T-helper 17 cell (primary cell): Measurements from ENCODE around the gene CAB39. TPM values are rescaled to one million over a fixed set of nuclear protein-coding genes. Genes with fewer than 3 reads are reported as not detected.
"Not testable (repeated sequence)": the region's sequence is repeated elsewhere in the genome, so short reads cannot be mapped to it uniquely, and the experiment has no call there.

Source experiments
- ATAC-seq: fragments of 150-1000 bp; cut with Tn5 transposase; 2 replicates; pipeline ENCODE4 v1.10.0; 2021; ENCODE audit warnings: mild to moderate bottlenecking, moderate library complexity
- DNase-seq, 3 donors: peaks; one replicate each; pipeline versions ENCODE4 v3.0.0 to v3.0.0-alpha.2; 2020 to 2021
- H3K9me3 ChIP-seq: one replicate; pipeline ENCODE4 v1.7.0; 2013; ENCODE audit warnings: low read length, mild to moderate bottlenecking; ENCODE audit not compliant: control insufficient read depth, poor library complexity, severe bottlenecking
- H3K27ac Mint-ChIP-seq: one replicate; pipeline ENCODE4 v1.8.0; 2022; ENCODE audit warnings: mild to moderate bottlenecking, moderate library complexity, mixed read lengths
- H3K27me3 Mint-ChIP-seq: one replicate; pipeline ENCODE4 v1.8.0; 2022; ENCODE audit warnings: mixed read lengths
- H3K36me3 Mint-ChIP-seq: one replicate; pipeline ENCODE4 v1.8.0; 2022; ENCODE audit warnings: low read depth, mixed read lengths
- H3K4me1 Mint-ChIP-seq: one replicate; pipeline ENCODE4 v1.8.0; 2022; ENCODE audit warnings: mild to moderate bottlenecking, mixed read lengths
- H3K4me3 Mint-ChIP-seq: one replicate; pipeline ENCODE4 v1.8.0; 2022; ENCODE audit warnings: mild to moderate bottlenecking, moderate library complexity, mixed read lengths
- total RNA-seq, 4 donors: library from RNA in 2 of 4; stranded (reverse) in 2 of 4; gene quantifications; one replicate each; pipeline ENCODE4 v1.2.3 and lab custom pipeline; 2022 to 2026

Gene CAB39
- total RNA-seq, 2 donors from 2014 or later, result 82.3 to 89.8 TPM

- H3K4me1 Mint-ChIP-seq, result peaks cover 7% of the 10 kb centered on the region
- no peaks in the 10 kb centered on the region for H3K36me3 Mint-ChIP-seq
- no peak overlapping the region for H3K4me3 Mint-ChIP-seq
- DNase-seq, result no peak
- no peaks in the 10 kb centered on the region for H3K9me3 ChIP-seq
- no peak overlapping the region for H3K27ac Mint-ChIP-seq
- no peak for ATAC-seq
- no peaks in the 10 kb centered on the region for H3K27me3 Mint-ChIP-seq
Observed at GRCh38 chr2:230691005-230691647, 21.5 kb upstream of the CAB39 start.

- H3K4me1 Mint-ChIP-seq, result peaks cover 7% of the 10 kb centered on the region
Observed at GRCh38 chr2:230692760-230693159, 19.9 kb upstream of the CAB39 start.

GRCh38 chr2:230693411-230693810 lies 19.2 kb upstream of the CAB39 start:
- Mint-ChIP-seq H3K27me3 (no peaks in the 10 kb centered on the region), H3K4me3 (no peak overlapping the region), H3K4me1 (peaks cover 7% of the 10 kb centered on the region), H3K36me3 (no peaks in the 10 kb centered on the region), H3K27ac (no peak overlapping the region)
- no peak for ATAC-seq
- no peak for DNase-seq
- no peaks in the 10 kb centered on the region for H3K9me3 ChIP-seq

More at GRCh38 chr2:230692760-230693159, 19.9 kb upstream of the CAB39 start:
- DNase-seq (no peak), ATAC-seq (no peak)
- Mint-ChIP-seq H3K4me3 (no peak overlapping the region), H3K27me3 (no peaks in the 10 kb centered on the region), H3K27ac (no peak overlapping the region), H3K36me3 (no peaks in the 10 kb centered on the region)
- no peaks in the 10 kb centered on the region for H3K9me3 ChIP-seq

DNA sequence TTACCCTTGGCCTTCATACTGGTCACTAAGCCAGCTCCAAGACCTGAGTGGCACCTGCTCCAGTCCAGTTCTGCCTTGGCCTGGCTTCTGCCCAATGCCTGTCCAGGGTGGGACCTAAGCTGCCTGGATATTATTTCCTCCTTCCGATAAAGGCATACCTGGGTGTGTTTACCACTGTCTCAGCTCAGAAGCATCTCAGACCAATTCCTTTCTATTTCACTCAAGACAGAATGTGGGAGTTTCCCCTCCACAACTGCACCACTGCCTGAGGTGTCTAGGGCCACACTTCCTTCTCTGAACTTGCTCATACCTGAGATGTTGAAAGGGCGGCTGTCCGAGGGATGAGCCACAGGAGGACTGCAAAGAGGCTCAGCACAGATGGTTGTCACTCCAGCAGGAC lies 18.4 kb upstream of the CAB39 start:
- peak overlapping the region; percentile 32 for H3K27ac Mint-ChIP-seq
- H3K4me3 Mint-ChIP-seq, result no peak overlapping the region
- ATAC-seq, result peak; percentile 61
- H3K9me3 ChIP-seq, result no peaks in the 10 kb centered on the region
- no peak for DNase-seq
- H3K36me3 Mint-ChIP-seq, result no peaks in the 10 kb centered on the region
- peaks cover 9% of the 10 kb centered on the region for H3K4me1 Mint-ChIP-seq
- no peaks in the 10 kb centered on the region for H3K27me3 Mint-ChIP-seq

GRCh38 chr2:230695551-230695950 lies 17.1 kb upstream of the CAB39 start:
- Mint-ChIP-seq H3K27me3 (no peaks in the 10 kb centered on the region), H3K36me3 (no peaks in the 10 kb centered on the region), H3K4me3 (no peak overlapping the region), H3K27ac (no peak overlapping the region), H3K4me1 (peaks cover 9% of the 10 kb centered on the region)
- DNase-seq, result no peak
- no peaks in the 10 kb centered on the region for H3K9me3 ChIP-seq
- ATAC-seq, result no peak

DNA sequence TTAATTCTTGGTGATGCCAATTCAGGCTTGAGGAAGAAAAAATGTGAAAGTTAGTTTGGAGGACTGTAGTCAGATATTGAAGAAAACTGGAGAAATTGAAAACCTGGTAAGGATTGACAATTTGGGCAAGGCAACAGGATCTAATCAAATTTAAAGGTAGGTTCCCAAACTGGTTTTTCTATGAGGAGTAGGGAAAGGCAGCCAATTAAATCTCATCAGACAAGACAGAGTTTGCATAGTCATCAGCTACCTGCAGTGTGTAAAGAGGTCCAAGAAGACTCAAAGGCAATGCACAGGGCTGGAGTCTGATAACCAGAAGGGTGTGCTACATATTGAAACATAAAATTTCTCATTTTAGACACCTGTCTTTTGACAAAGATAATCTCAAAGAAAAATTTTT lies 16.0 kb upstream of the CAB39 start:
- Mint-ChIP-seq H3K27me3 (no peaks in the 10 kb centered on the region), H3K27ac (no peak overlapping the region)

GRCh38 chr2:230697676-230698075 lies 15.0 kb upstream of the CAB39 start:
- DNase-seq (no peak), ATAC-seq (no peak)
- Mint-ChIP-seq H3K27ac (no peak overlapping the region), H3K4me3 (no peak overlapping the region), H3K4me1 (peaks cover 9% of the 10 kb centered on the region), H3K36me3 (no peaks in the 10 kb centered on the region), H3K27me3 (no peaks in the 10 kb centered on the region)
- no peaks in the 10 kb centered on the region for H3K9me3 ChIP-seq

More for the DNA sequence above, 16.0 kb upstream of the CAB39 start:
- H3K9me3 ChIP-seq, result no peaks in the 10 kb centered on the region
- ATAC-seq (no peak), DNase-seq (no peak)
- Mint-ChIP-seq H3K4me1 (peaks cover 9% of the 10 kb centered on the region), H3K4me3 (no peak overlapping the region), H3K36me3 (no peaks in the 10 kb centered on the region)

- H3K27me3 Mint-ChIP-seq, H3K4me1 Mint-ChIP-seq, DNase-seq, H3K27ac Mint-ChIP-seq, ATAC-seq, H3K9me3 ChIP-seq, H3K36me3 Mint-ChIP-seq, H3K4me3 Mint-ChIP-seq: not testable (repeated sequence)
Observed at GRCh38 chr2:230698753-230699152, 13.9 kb upstream of the CAB39 start.

- H3K36me3 Mint-ChIP-seq, result no peaks in the 10 kb centered on the region
- ATAC-seq (no peak), DNase-seq (no peak)
- H3K27ac Mint-ChIP-seq, result no peak overlapping the region
- no peaks in the 10 kb centered on the region for H3K9me3 ChIP-seq
- peaks cover 2% of the 10 kb centered on the region for H3K4me1 Mint-ChIP-seq
- H3K4me3 Mint-ChIP-seq, result no peak overlapping the region
- H3K27me3 Mint-ChIP-seq, result no peaks in the 10 kb centered on the region
Observed at GRCh38 chr2:230700447-230700846, 12.2 kb upstream of the CAB39 start.

- DNase-seq (no peak), ATAC-seq (no peak)
- H3K36me3 Mint-ChIP-seq, result no peaks in the 10 kb centered on the region
- H3K4me1 Mint-ChIP-seq, result peaks cover 2% of the 10 kb centered on the region
- H3K27ac Mint-ChIP-seq, result no peak overlapping the region
- H3K27me3 Mint-ChIP-seq, result no peaks in the 10 kb centered on the region
- no peak overlapping the region for H3K4me3 Mint-ChIP-seq
- no peaks in the 10 kb centered on the region for H3K9me3 ChIP-seq
Observed at GRCh38 chr2:230701308-230701707, 11.3 kb upstream of the CAB39 start.

DNA sequence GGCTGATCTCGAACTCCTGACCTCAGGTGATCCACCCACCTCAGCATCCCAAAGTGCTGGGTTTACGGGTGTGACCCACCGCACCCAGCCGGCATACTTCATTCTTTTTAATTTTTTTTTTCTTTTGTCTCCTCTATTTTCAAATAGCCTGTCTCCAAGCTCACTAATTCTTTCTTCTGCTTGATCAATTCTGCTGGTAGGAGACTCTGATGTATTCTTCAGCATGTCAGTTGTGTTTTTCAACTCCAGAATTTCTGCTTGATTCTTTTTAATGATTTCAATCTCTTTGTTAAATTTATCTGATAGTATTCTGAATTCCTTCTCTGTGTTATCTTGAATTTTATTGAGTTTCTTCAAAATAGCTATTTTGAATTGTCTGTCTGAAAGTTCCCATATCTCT lies 10.2 kb upstream of the CAB39 start:
- ATAC-seq, H3K9me3 ChIP-seq, H3K36me3 Mint-ChIP-seq, H3K4me3 Mint-ChIP-seq, H3K4me1 Mint-ChIP-seq, H3K27ac Mint-ChIP-seq, DNase-seq, H3K27me3 Mint-ChIP-seq: not testable (repeated sequence)

DNA sequence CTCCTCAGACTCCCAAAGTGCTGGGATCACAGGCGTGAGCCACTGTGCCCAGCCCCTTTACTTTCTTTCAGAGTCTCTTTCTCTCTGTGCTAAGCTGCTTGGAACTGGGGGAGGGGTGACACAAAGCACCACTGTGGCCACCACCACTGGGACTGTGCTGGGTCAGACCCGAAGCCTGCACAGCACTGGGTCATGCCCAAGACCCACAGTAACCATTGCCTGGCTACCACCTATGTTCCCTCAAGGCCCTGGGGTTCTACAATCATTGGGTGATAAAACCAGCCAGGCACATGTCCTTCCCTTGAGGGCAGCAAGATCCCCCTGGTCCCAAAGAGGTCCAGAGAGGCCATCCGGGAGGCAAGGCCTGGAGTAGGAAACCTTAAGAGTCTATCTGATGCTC lies 9.1 kb upstream of the CAB39 start:
- DNase-seq, result no peak
- Mint-ChIP-seq H3K4me1 (peaks cover 10% of the 10 kb centered on the region), H3K27ac (no peak overlapping the region), H3K27me3 (no peaks in the 10 kb centered on the region), H3K36me3 (peaks cover 2% of the 10 kb centered on the region), H3K4me3 (no peak overlapping the region)
- no peak for ATAC-seq
- H3K9me3 ChIP-seq, result no peaks in the 10 kb centered on the region

- no peak for ATAC-seq
Observed at GRCh38 chr2:230706053-230706521, 6.6 kb upstream of the CAB39 start.

DNA sequence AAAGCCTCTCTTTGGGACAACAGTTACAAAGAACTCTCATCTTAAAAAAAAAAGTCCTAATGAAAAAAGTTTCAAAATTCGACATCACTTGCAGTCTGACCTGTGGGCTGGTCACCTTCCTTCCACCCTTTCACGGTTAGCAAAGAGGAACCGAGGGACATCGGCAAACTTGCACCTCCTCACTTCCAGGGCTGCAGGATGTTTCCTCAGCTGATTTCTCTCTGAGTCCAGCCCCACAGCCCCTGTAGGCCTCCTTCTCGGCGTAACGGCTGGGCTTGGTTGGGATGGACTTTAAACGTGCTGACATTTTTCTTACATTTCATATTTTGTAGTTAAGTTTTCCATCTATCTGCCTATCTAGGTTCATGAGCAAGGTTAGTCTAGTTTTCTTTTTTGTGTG lies 5.7 kb upstream of the CAB39 start:
- no peaks in the 10 kb centered on the region for H3K27me3 Mint-ChIP-seq
- H3K4me1 Mint-ChIP-seq, result peaks cover 14% of the 10 kb centered on the region
- no peak overlapping the region for H3K4me3 Mint-ChIP-seq
- H3K36me3 Mint-ChIP-seq, result peaks cover 2% of the 10 kb centered on the region
- DNase-seq, result no peak
- H3K27ac Mint-ChIP-seq, result no peak overlapping the region
- H3K9me3 ChIP-seq, result no peaks in the 10 kb centered on the region
- ATAC-seq, result no peak

More at GRCh38 chr2:230706053-230706521, 6.6 kb upstream of the CAB39 start:
- Mint-ChIP-seq H3K27me3 (no peaks in the 10 kb centered on the region), H3K4me1 (peaks cover 8% of the 10 kb centered on the region), H3K36me3 (peaks cover 2% of the 10 kb centered on the region), H3K27ac (no peak overlapping the region), H3K4me3 (no peak overlapping the region)
- no peak for DNase-seq
- no peaks in the 10 kb centered on the region for H3K9me3 ChIP-seq
